GM12878 (cell line): ENCODE results near the gene L1TD1. TPM values are rescaled to one million over a fixed set of nuclear protein-coding genes. Genes with fewer than 3 reads are reported as not detected.
"Not testable (repeated sequence)": the region's sequence is repeated elsewhere in the genome, so short reads cannot be mapped to it uniquely, and the experiment has no call there.

Experiments
- ATAC-seq: fragments of 200-7000 bp; cut with Tn5 transposase; 3 replicates; pipeline ENCODE4 v1.9.1; 2020; ENCODE audit warnings: mild to moderate bottlenecking, moderate library complexity
- BruUV-seq: library from RNA; stranded (reverse); fragments of 400-500 nt; replicated peaks from 2 replicates; lab custom pipeline; 2021; lab: Mats Ljungman, UMichigan
- CTCF ChIA-PET: fragments of 300-600 bp; sonication (Branson Sonifier 250); formaldehyde crosslinking; extraction: SDS; loops from one replicate; lab custom pipeline; 2021; ENCODE audit warnings: inconsistent platforms; lab: Yijun Ruan, JAX
- POLR2A ChIA-PET: fragments of 350-600 bp; formaldehyde crosslinking; extraction: SDS; loops from one replicate; lab custom pipeline; 2021; ENCODE audit warnings: inconsistent platforms; lab: Charles Lee
- RAD21 ChIA-PET: fragments of 300-600 bp; sonication (Branson Sonifier 250); formaldehyde crosslinking; loops from one replicate; lab custom pipeline; 2023; ENCODE audit warnings: antibody characterized with exemption; ENCODE audit not compliant: unreplicated experiment; lab: Charles Lee
- SMC1A ChIA-PET: fragments of 300-600 bp; sonication (Branson Sonifier 250); formaldehyde crosslinking; loops from one replicate; lab custom pipeline; 2023; ENCODE audit not compliant: unreplicated experiment, uncharacterized antibody; lab: Charles Lee
- DNase-seq: peaks from one replicate; pipeline ENCODE4 v3.0.0-alpha.2; 2011; ENCODE audit warnings: low read depth, low spot score
- FAIRE-seq: peaks from 3 replicates; lab custom pipeline; 2011; peaks lifted over from hg19 to GRCh38; lab: Jason Lieb, UNC
- H2AFZ ChIP-seq: 2 replicates; pipeline ENCODE4 v1.6.0; 2011; ENCODE audit warnings: low read depth, low read length, control low read depth; ENCODE audit not compliant: control insufficient read depth
- H3K27ac ChIP-seq: 2 replicates; pipeline ENCODE4 v1.5.1; 2011; ENCODE audit warnings: control low read depth; ENCODE audit not compliant: control insufficient read depth, insufficient read depth
- H3K27me3 ChIP-seq, 2 experiments: replicated peaks in 1 of 2; 2 replicates each; pipeline versions ENCODE4 v1.6.0 to v1.6.1; 2011; ENCODE audit warnings: low read length in 1 of 2; ENCODE audit not compliant: control insufficient read depth in 2 of 2, insufficient read depth in 2 of 2
- H3K36me3 ChIP-seq, 2 experiments: 2 replicates each; pipeline ENCODE4 v1.5.1; 2011; ENCODE audit warnings: low read length in 1 of 2; ENCODE audit not compliant: control insufficient read depth in 2 of 2, insufficient read depth in 2 of 2
- H3K4me1 ChIP-seq: 2 replicates; pipeline ENCODE4 v1.6.1; 2011; ENCODE audit warnings: mild to moderate bottlenecking, low read length, moderate library complexity, mixed read lengths; ENCODE audit not compliant: control insufficient read depth, insufficient read depth
- H3K4me2 ChIP-seq: 2 replicates; pipeline ENCODE4 v1.6.0; 2011; ENCODE audit warnings: control low read depth; ENCODE audit not compliant: control insufficient read depth, insufficient read depth
- H3K4me3 ChIP-seq: fragments of 200-600 bp; sonication (generic); 2 replicates; pipeline ENCODE4 v1.5.1; 2016
- H3K79me2 ChIP-seq: 2 replicates; pipeline ENCODE4 v1.6.0; 2011; ENCODE audit warnings: low read length; ENCODE audit not compliant: control insufficient read depth, insufficient read depth
- H3K9ac ChIP-seq: 2 replicates; pipeline ENCODE4 v1.8.0; 2011; ENCODE audit warnings: low read length, control low read depth, mixed read lengths; ENCODE audit not compliant: control insufficient read depth, insufficient read depth
- H3K9me3 ChIP-seq: replicated peaks from 3 replicates; pipeline ENCODE4 v1.5.1; 2011; ENCODE audit warnings: mild to moderate bottlenecking, low read length; ENCODE audit not compliant: control insufficient read depth, insufficient read depth
- H4K20me1 ChIP-seq: 2 replicates; pipeline ENCODE4 v1.6.0; 2011; ENCODE audit not compliant: control insufficient read depth, insufficient read depth
- NFYA ChIP-seq: IDR thresholded peaks from 2 replicates; pipeline ENCODE4 v1.6.1; 2011; ENCODE audit warnings: low read depth, mild to moderate bottlenecking, low read length, improper control_type of control experiment, borderline replicate concordance
- WGBS: methylation state at CpG from one replicate; pipeline ENCODE4 v1.1.6; 2016; ENCODE audit warnings: low lambda C conversion rate; ENCODE audit not compliant: insufficient replicate concordance, insufficient coverage; ENCODE audit errors: missing lambda C conversion rate; 5-methylcytosine and 5-hydroxymethylcytosine counted together
- in situ Hi-C: fragments of 300-500 bp; cut with MboI; formaldehyde crosslinking; loops from 9 replicates; pipeline ENCODE4 v1.14.3; 2018; ENCODE audit warnings: mixed read lengths
- intact Hi-C: fragments of 100-400 bp; cut with micrococcal nuclease; formaldehyde crosslinking; loops from one replicate; pipeline ENCODE4 v1.14.2; 2022; ENCODE audit not compliant: unreplicated experiment
- polyA plus RNA-seq, 11 experiments: library from polyadenylated mRNA; depleted of rRNA in 4 of 11; unstranded in 6 of 11; stranded (reverse) in 5 of 11; fragments of >200 nt; fragmentation: Nextera tagmentation in 4 of 11; fragmentation: Illumina TruSeq in 1 of 11; extraction: Ambion mirVana in 4 of 11; extraction: Trizol in 1 of 11; gene quantifications; 1 replicate in 1 of 11; 2 replicates in 10 of 11; pipeline versions ENCODE4 v1.2.1 to v1.2.3, GENCODE V29; 2011 to 2016; ENCODE audit warnings: inconsistent platforms in 2 of 11, missing spikeins in 2 of 11, low read depth in 1 of 11
- total RNA-seq, 4 experiments: library from RNA; depleted of rRNA in 3 of 4; stranded (reverse); fragments of >200 nt in 3 of 4; fragmentation: Illumina TruSeq in 1 of 4; extraction: Trizol in 1 of 4; gene quantifications; 2 replicates each; pipeline versions ENCODE4 v1.2.1 to v1.2.3, GENCODE V29; 2013 to 2021
- TF ChIP-seq, protein P1 (sequence below): fragments of 450-650 bp; IDR thresholded peaks from 2 replicates; pipeline ENCODE4 v1.6.1; 2017; ENCODE audit warnings: mild to moderate bottlenecking, low read depth, inconsistent platforms; ENCODE audit not compliant: poor library complexity, severe bottlenecking
- TF ChIP-seq, protein P2 (sequence below): fragments of 450-650 bp; IDR thresholded peaks from 2 replicates; pipeline ENCODE4 v1.6.1; 2017; ENCODE audit warnings: mild to moderate bottlenecking

L1TD1 gene
- total and polyA plus RNA-seq, 10 of the 15 experiments (the other 5 are each of a cell fraction or from before 2014, with no cell fraction given): 0.07 to 0.31 (median 0.21) TPM; not detected in 7

DNA sequence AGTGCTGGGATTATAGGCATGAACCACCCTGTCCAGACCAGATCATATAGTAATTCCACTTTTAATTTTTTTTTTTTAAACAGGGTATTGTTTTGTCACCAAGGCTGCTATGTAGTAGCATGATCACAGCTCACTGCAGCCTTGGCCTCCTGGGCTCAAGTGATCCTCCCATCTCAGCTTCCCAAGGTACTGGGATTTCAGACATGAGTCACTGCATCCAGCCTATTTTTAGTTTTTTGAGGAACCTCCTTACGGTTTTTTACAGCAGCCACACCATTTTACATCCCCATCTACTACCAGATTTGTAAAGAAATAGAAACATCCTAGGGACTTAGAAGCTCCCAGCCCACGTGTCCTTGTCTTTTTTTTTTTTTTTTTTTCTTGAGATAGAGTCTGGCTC is 24.0 kb downstream of the L1TD1 start:
- no peaks in the 10 kb centered on the region for H3K4me1 ChIP-seq
- TF ChIP-seq, protein P1, sequence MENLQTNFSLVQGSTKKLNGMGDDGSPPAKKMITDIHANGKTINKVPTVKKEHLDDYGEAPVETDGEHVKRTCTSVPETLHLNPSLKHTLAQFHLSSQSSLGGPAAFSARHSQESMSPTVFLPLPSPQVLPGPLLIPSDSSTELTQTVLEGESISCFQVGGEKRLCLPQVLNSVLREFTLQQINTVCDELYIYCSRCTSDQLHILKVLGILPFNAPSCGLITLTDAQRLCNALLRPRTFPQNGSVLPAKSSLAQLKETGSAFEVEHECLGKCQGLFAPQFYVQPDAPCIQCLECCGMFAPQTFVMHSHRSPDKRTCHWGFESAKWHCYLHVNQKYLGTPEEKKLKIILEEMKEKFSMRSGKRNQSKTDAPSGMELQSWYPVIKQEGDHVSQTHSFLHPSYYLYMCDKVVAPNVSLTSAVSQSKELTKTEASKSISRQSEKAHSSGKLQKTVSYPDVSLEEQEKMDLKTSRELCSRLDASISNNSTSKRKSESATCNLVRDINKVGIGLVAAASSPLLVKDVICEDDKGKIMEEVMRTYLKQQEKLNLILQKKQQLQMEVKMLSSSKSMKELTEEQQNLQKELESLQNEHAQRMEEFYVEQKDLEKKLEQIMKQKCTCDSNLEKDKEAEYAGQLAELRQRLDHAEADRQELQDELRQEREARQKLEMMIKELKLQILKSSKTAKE: no peak
- TF ChIP-seq, protein P2, sequence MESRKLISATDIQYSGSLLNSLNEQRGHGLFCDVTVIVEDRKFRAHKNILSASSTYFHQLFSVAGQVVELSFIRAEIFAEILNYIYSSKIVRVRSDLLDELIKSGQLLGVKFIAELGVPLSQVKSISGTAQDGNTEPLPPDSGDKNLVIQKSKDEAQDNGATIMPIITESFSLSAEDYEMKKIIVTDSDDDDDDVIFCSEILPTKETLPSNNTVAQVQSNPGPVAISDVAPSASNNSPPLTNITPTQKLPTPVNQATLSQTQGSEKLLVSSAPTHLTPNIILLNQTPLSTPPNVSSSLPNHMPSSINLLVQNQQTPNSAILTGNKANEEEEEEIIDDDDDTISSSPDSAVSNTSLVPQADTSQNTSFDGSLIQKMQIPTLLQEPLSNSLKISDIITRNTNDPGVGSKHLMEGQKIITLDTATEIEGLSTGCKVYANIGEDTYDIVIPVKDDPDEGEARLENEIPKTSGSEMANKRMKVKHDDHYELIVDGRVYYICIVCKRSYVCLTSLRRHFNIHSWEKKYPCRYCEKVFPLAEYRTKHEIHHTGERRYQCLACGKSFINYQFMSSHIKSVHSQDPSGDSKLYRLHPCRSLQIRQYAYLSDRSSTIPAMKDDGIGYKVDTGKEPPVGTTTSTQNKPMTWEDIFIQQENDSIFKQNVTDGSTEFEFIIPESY: no peak
- TF ChIP-seq NFYA: no peak
- TF ChIP-seq, all 136 proteins: peak for 0
- BruUV-seq: no TSS peak
- CTCF ChIA-PET: no interaction called here
- H3K79me2 ChIP-seq: no peaks in the 10 kb centered on the region
- RAD21 ChIA-PET: no interaction called here
- no peak for FAIRE-seq
- no peak overlapping the region for H3K4me2 ChIP-seq
- POLR2A ChIA-PET: no interaction called here
- SMC1A ChIA-PET: interaction anchor here (0.6 kb wide), 1 partner anchor 37 kb away, joined by 3 read pairs; no protein-coding TSS in a partner anchor
- no peak for ATAC-seq
- H4K20me1 ChIP-seq: no peaks in the 10 kb centered on the region
- DNase-seq: no peak
- WGBS: 0% methylated on average over 2 of the region's 2 CpGs
- no peak overlapping the region for H3K9ac ChIP-seq
- in situ Hi-C loops: no loop called here
- H3K4me3 ChIP-seq: no peak overlapping the region
- H3K27ac ChIP-seq: no peak overlapping the region
- intact Hi-C loops: no loop called here
- no peaks in the 10 kb centered on the region for H3K9me3 ChIP-seq
- H3K27me3 ChIP-seq: no peaks in the 10 kb centered on the region
- H3K36me3 ChIP-seq: no peaks in the 10 kb centered on the region
- no peak overlapping the region for H2AFZ ChIP-seq

DNA sequence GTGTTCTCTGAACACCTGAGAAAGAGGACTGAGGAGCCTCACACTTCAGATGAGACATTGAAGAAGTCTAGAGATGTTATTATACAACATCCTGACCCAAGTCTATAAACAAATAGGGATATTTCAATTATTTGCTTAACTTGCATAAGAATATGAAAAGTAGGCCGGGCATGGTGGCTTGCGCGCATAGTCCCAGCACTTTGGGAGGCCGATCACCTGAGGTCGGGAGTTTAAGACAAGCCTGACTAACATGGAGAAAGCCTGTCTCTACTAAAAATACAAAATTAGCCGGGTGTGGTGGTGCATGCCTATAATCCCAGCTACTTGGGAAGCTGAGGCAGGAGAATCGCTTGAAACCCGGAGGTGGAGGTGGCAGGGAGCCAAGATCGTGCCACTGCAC is 25.8 kb downstream of the L1TD1 start:
- H2AFZ ChIP-seq, intact Hi-C loops, H3K27me3 ChIP-seq, H3K36me3 ChIP-seq, RAD21 ChIA-PET, in situ Hi-C loops, H3K4me1 ChIP-seq, H3K27ac ChIP-seq, POLR2A ChIA-PET, H3K4me2 ChIP-seq, DNase-seq, H3K9ac ChIP-seq, FAIRE-seq, H3K79me2 ChIP-seq, H3K9me3 ChIP-seq, ATAC-seq, H3K4me3 ChIP-seq, H4K20me1 ChIP-seq, BruUV-seq, SMC1A ChIA-PET: not testable (repeated sequence)
- WGBS: 51% methylated on average over 9 of the region's 9 CpGs
- CTCF ChIA-PET: interaction anchor here (0.6 to 1.2 kb wide), 2 partner anchors 28 to 1291 kb away, joined by 3 read pairs; no protein-coding TSS in a partner anchor
